Erythroblast (primary cell): ENCODE data around the gene GNAI1.

Experiments
- GATA1 ChIP-seq: IDR thresholded peaks from 2 replicates; pipeline ENCODE4 v1.6.1; 2011; ENCODE audit warnings: low read depth, mild to moderate bottlenecking, control low read depth, low read length, moderate library complexity
- POLR2A ChIP-seq: IDR thresholded peaks from 2 replicates; pipeline ENCODE4 v1.6.1; 2011; ENCODE audit warnings: mild to moderate bottlenecking, low read length

GRCh38 chr7:80106498-80107113 is 28.0 kb upstream of the GNAI1 start:
- TF ChIP-seq POLR2A (no peak), GATA1 (no peak)
